ENCODE measurements around the gene CACNA1D.

DNA sequence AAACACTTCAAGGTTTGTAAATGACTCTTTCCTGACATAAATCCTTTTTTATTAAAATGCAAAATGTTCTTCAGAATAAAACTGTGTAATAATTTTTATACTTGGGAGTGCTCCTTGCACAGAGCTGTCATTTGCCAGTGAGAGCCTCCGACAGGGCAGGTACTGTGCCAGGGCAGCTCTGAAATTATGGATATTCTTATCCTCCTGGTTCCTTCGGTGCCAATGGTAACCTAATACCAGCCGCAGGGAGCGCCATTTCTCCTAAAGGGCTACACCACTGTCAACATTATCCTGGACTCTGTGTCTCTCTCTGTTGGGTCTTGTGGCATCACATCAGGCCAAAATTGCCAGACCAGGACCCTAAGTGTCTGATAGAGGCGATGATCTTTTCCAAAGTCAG lies 318.8 kb downstream of the CACNA1D start:
- TF ChIP-seq GATA2 (IDR thresholded peaks at IDR 0.05; ENCODE audit: low read depth, low read length) (no peak), GATA3 (IDR thresholded peaks at IDR 0.05; ENCODE audit: low read depth, low read length) (no peak)

Measured in SH-SY5Y (cell line).